Fibroblast of villous mesenchyme (primary cell): ENCODE results near the gene ESPN. TPM values are rescaled to one million over a fixed set of nuclear protein-coding genes. Genes with fewer than 3 reads are reported as not detected.

Source experiments
- DNase-seq: peaks from one replicate; pipeline ENCODE4 v3.0.0-alpha.2; 2010; ENCODE audit warnings: low read depth
- H3K4me3 ChIP-seq: 2 replicates; pipeline ENCODE4 v1.5.1; 2011; ENCODE audit warnings: low read depth, mild to moderate bottlenecking, low read length
- CTCF ChIP-seq: IDR thresholded peaks from 2 replicates; pipeline ENCODE4 v1.5.1; 2012; ENCODE audit warnings: low read depth, mild to moderate bottlenecking, low read length; ENCODE audit not compliant: insufficient read depth
- total RNA-seq: library from RNA; depleted of rRNA; stranded (reverse); fragments of >200 nt; gene quantifications from 2 replicates; pipeline ENCODE4 v1.2.3, GENCODE V29; 2012

Gene ESPN
- total RNA-seq, 1 donor: not detected

GRCh38 chr1:6475381-6476133 lies 51.0 kb downstream of the ESPN start:
- no peak overlapping the region for H3K4me3 ChIP-seq
- peak; percentile 90 for TF ChIP-seq CTCF
- DNase-seq: peak; percentile 14

GRCh38 chr1:6476483-6476882 lies 51.9 kb downstream of the ESPN start:
- no peak overlapping the region for H3K4me3 ChIP-seq
- no peak for DNase-seq
- TF ChIP-seq CTCF: no peak

- H3K4me3 ChIP-seq: no peak overlapping the region
- no peak for DNase-seq
- TF ChIP-seq CTCF: no peak
Measured at GRCh38 chr1:6477039-6477820, 52.7 kb downstream of the ESPN start.

- TF ChIP-seq CTCF: no peak
- DNase-seq: no peak
- no peak overlapping the region for H3K4me3 ChIP-seq
Measured at GRCh38 chr1:6481820-6482219, 57.2 kb downstream of the ESPN start.

- TF ChIP-seq CTCF: no peak
- no peak overlapping the region for H3K4me3 ChIP-seq
- no peak for DNase-seq
Measured at GRCh38 chr1:6483017-6483760, 58.6 kb downstream of the ESPN start.

GRCh38 chr1:6483761-6484117 lies 59.2 kb downstream of the ESPN start:
- no peak overlapping the region for H3K4me3 ChIP-seq
- DNase-seq: no peak
- TF ChIP-seq CTCF: no peak
